Immature natural killer cell (primary cell): ENCODE results near the gene CPNE4. TPM values are rescaled to one million over a fixed set of nuclear protein-coding genes. Genes with fewer than 3 reads are reported as not detected.

Experiments
- DNase-seq, 3 donors: peaks; one replicate each; pipeline ENCODE4 v3.0.0; 2022; ENCODE audit warnings: mixed read lengths in 1 of 3
- H3K27ac Mint-ChIP-seq, 6 donors: one replicate each; pipeline ENCODE4 v1.8.0; 2020; ENCODE audit warnings: mixed read lengths in 6 of 6, mild to moderate bottlenecking in 5 of 6, inconsistent platforms in 4 of 6, moderate library complexity in 3 of 6
- H3K27me3 Mint-ChIP-seq, 3 donors: one replicate each; pipeline ENCODE4 v1.8.0; 2020 to 2021; ENCODE audit warnings: low read depth in 3 of 3, mild to moderate bottlenecking in 3 of 3, mixed read lengths in 3 of 3, moderate library complexity in 3 of 3, inconsistent platforms in 1 of 3
- H3K36me3 Mint-ChIP-seq, 3 donors: one replicate each; pipeline ENCODE4 v1.8.0; 2020; ENCODE audit warnings: mixed read lengths in 3 of 3, inconsistent platforms in 2 of 3, mild to moderate bottlenecking in 2 of 3
- H3K4me1 Mint-ChIP-seq, 2 donors: one replicate each; pipeline ENCODE4 v1.8.0; 2020; ENCODE audit warnings: inconsistent platforms in 2 of 2, mild to moderate bottlenecking in 2 of 2, mixed read lengths in 2 of 2, moderate library complexity in 1 of 2
- H3K4me3 Mint-ChIP-seq, 5 donors: one replicate each; pipeline ENCODE4 v1.8.0; 2020; ENCODE audit warnings: mild to moderate bottlenecking in 5 of 5, mixed read lengths in 5 of 5, inconsistent platforms in 3 of 5, moderate library complexity in 3 of 5
- H3K9me3 Mint-ChIP-seq, 6 donors: one replicate each; pipeline ENCODE4 v1.8.0; 2020; ENCODE audit warnings: mild to moderate bottlenecking in 6 of 6, mixed read lengths in 6 of 6, inconsistent platforms in 4 of 6, moderate library complexity in 3 of 6
- polyA plus RNA-seq, 3 donors: library from polyadenylated mRNA; unstranded; fragments of 300-500 nt; fragmentation: Illumina TruSeq; gene quantifications; one replicate each; pipeline ENCODE4 v1.2.3, GENCODE V29; 2021

The CPNE4 gene
- polyA plus RNA-seq, 3 donors from 2014 or later, result not detected

GRCh38 chr3:131553495-131554247, 481.1 kb downstream of the CPNE4 start:
- no peak overlapping the region for H3K4me3 Mint-ChIP-seq
- H3K27ac Mint-ChIP-seq, result no peak overlapping the region
- peaks cover 2 to 8% (median 7%) of the 10 kb centered on the region in 3 donors for H3K27me3 Mint-ChIP-seq
- H3K4me1 Mint-ChIP-seq, result no peaks in the 10 kb centered on the region
- H3K9me3 Mint-ChIP-seq, result no peaks in the 10 kb centered on the region
- DNase-seq, result no peak
- H3K36me3 Mint-ChIP-seq, result no peaks in the 10 kb centered on the region

GRCh38 chr3:131551761-131552160, 483.1 kb downstream of the CPNE4 start:
- no peak overlapping the region for H3K4me3 Mint-ChIP-seq
- H3K36me3 Mint-ChIP-seq, result no peaks in the 10 kb centered on the region
- H3K4me1 Mint-ChIP-seq, result no peaks in the 10 kb centered on the region
- no peak for DNase-seq
- no peak overlapping the region for H3K27ac Mint-ChIP-seq
- H3K9me3 Mint-ChIP-seq, result no peaks in the 10 kb centered on the region
- peaks cover 0 to 9% (median 8%) of the 10 kb centered on the region in 3 donors for H3K27me3 Mint-ChIP-seq

GRCh38 chr3:131550562-131551465, 484.0 kb downstream of the CPNE4 start:
- no peaks in the 10 kb centered on the region for H3K4me1 Mint-ChIP-seq
- H3K36me3 Mint-ChIP-seq, result no peaks in the 10 kb centered on the region
- H3K9me3 Mint-ChIP-seq, result no peaks in the 10 kb centered on the region
- H3K27me3 Mint-ChIP-seq, result peaks cover 0 to 8% (median 5%) of the 10 kb centered on the region in 3 donors
- no peak for DNase-seq
- no peak overlapping the region for H3K4me3 Mint-ChIP-seq
- no peak overlapping the region for H3K27ac Mint-ChIP-seq

- H3K4me3 Mint-ChIP-seq, result no peak overlapping the region
- H3K36me3 Mint-ChIP-seq, result no peaks in the 10 kb centered on the region
- peaks cover 0 to 9% (median 5%) of the 10 kb centered on the region in 3 donors for H3K27me3 Mint-ChIP-seq
- no peak for DNase-seq
- H3K4me1 Mint-ChIP-seq, result no peaks in the 10 kb centered on the region
- no peaks in the 10 kb centered on the region for H3K9me3 Mint-ChIP-seq
- H3K27ac Mint-ChIP-seq, result no peak overlapping the region
These were observed 485.5 kb downstream of the CPNE4 start for GRCh38 chr3:131549340-131549739.

- no peaks in the 10 kb centered on the region for H3K4me1 Mint-ChIP-seq
- no peak overlapping the region for H3K4me3 Mint-ChIP-seq
- H3K27me3 Mint-ChIP-seq, result peaks cover 0 to 5% (median 1%) of the 10 kb centered on the region in 3 donors
- DNase-seq, result no peak
- H3K27ac Mint-ChIP-seq, result no peak overlapping the region
- H3K36me3 Mint-ChIP-seq, result no peaks in the 10 kb centered on the region
- H3K9me3 Mint-ChIP-seq, result peaks cover 0 to under 1% (median 0%) of the 10 kb centered on the region in 6 donors
These were observed 487.2 kb downstream of the CPNE4 start for GRCh38 chr3:131547585-131547984.

- Mint-ChIP-seq H3K4me1 (no peaks in the 10 kb centered on the region), H3K27me3 (peaks cover 0 to 5% (median 1%) of the 10 kb centered on the region in 3 donors), H3K27ac (no peak overlapping the region), H3K36me3 (no peaks in the 10 kb centered on the region), H3K4me3 (no peak overlapping the region), H3K9me3 (peaks cover 0 to 1% (median 0%) of the 10 kb centered on the region in 6 donors)
- no peak for DNase-seq
These were observed 488.4 kb downstream of the CPNE4 start for GRCh38 chr3:131546441-131546840.

- no peaks in the 10 kb centered on the region for H3K36me3 Mint-ChIP-seq
- no peak overlapping the region for H3K4me3 Mint-ChIP-seq
- peaks cover 0 to 10% (median 1%) of the 10 kb centered on the region in 3 donors for H3K27me3 Mint-ChIP-seq
- H3K4me1 Mint-ChIP-seq, result no peaks in the 10 kb centered on the region
- peaks cover 0 to 1% (median 0%) of the 10 kb centered on the region in 6 donors for H3K9me3 Mint-ChIP-seq
- no peak overlapping the region for H3K27ac Mint-ChIP-seq
- no peak for DNase-seq
These were observed 490.3 kb downstream of the CPNE4 start for GRCh38 chr3:131544557-131544956.

- no peak for DNase-seq
These were observed 491.1 kb downstream of the CPNE4 start for GRCh38 chr3:131543714-131544113.

GRCh38 chr3:131541288-131541687, 493.5 kb downstream of the CPNE4 start:
- no peak for DNase-seq
- H3K9me3 Mint-ChIP-seq, result peaks cover 0 to 1% (median 0%) of the 10 kb centered on the region in 6 donors
- H3K4me1 Mint-ChIP-seq, result no peaks in the 10 kb centered on the region
- no peak overlapping the region for H3K4me3 Mint-ChIP-seq
- H3K27me3 Mint-ChIP-seq, result peaks cover 0 to 11% (median 1%) of the 10 kb centered on the region in 3 donors
- H3K27ac Mint-ChIP-seq, result no peak overlapping the region
- H3K36me3 Mint-ChIP-seq, result no peaks in the 10 kb centered on the region

More at GRCh38 chr3:131543714-131544113, 491.1 kb downstream of the CPNE4 start:
- H3K27me3 Mint-ChIP-seq, result peaks cover 0 to 7% (median 1%) of the 10 kb centered on the region in 3 donors
- no peak overlapping the region for H3K27ac Mint-ChIP-seq
- H3K36me3 Mint-ChIP-seq, result no peaks in the 10 kb centered on the region
- H3K4me3 Mint-ChIP-seq, result no peak overlapping the region
- H3K9me3 Mint-ChIP-seq, result peaks cover 0 to 1% (median 0%) of the 10 kb centered on the region in 6 donors
- H3K4me1 Mint-ChIP-seq, result no peaks in the 10 kb centered on the region

GRCh38 chr3:131540821-131541220, 494.0 kb downstream of the CPNE4 start:
- no peak overlapping the region for H3K4me3 Mint-ChIP-seq
- no peaks in the 10 kb centered on the region for H3K4me1 Mint-ChIP-seq
- no peaks in the 10 kb centered on the region for H3K36me3 Mint-ChIP-seq
- DNase-seq, result no peak
- peaks cover 0 to 4% (median 0%) of the 10 kb centered on the region in 6 donors for H3K9me3 Mint-ChIP-seq
- no peak overlapping the region for H3K27ac Mint-ChIP-seq
- peaks cover 0 to 16% (median 1%) of the 10 kb centered on the region in 3 donors for H3K27me3 Mint-ChIP-seq

GRCh38 chr3:131540143-131540542, 494.7 kb downstream of the CPNE4 start:
- Mint-ChIP-seq H3K27ac (no peak overlapping the region), H3K4me1 (no peaks in the 10 kb centered on the region), H3K4me3 (no peak overlapping the region), H3K9me3 (peaks cover 0 to 4% (median 0%) of the 10 kb centered on the region in 6 donors), H3K27me3 (peaks cover 0 to 17% (median 0%) of the 10 kb centered on the region in 3 donors), H3K36me3 (no peaks in the 10 kb centered on the region)
- DNase-seq, result no peak

- Mint-ChIP-seq H3K27ac (no peak overlapping the region), H3K4me3 (no peak overlapping the region), H3K27me3 (peaks cover 0 to 17% (median 0%) of the 10 kb centered on the region in 3 donors), H3K4me1 (no peaks in the 10 kb centered on the region), H3K9me3 (peaks cover 0 to 4% (median 0%) of the 10 kb centered on the region in 6 donors), H3K36me3 (no peaks in the 10 kb centered on the region)
- DNase-seq, result no peak
These were observed 495.8 kb downstream of the CPNE4 start for GRCh38 chr3:131538968-131539367.

- Mint-ChIP-seq H3K36me3 (no peaks in the 10 kb centered on the region), H3K4me3 (no peak overlapping the region), H3K9me3 (peaks cover 0 to 3% (median 0%) of the 10 kb centered on the region in 6 donors), H3K27ac (no peak overlapping the region), H3K27me3 (peaks cover 0 to 18% (median 0%) of the 10 kb centered on the region in 3 donors), H3K4me1 (no peaks in the 10 kb centered on the region)
- DNase-seq, result no peak
These were observed 497.3 kb downstream of the CPNE4 start for GRCh38 chr3:131537531-131537930.

- Mint-ChIP-seq H3K9me3 (peaks cover 0 to 2% (median 0%) of the 10 kb centered on the region in 6 donors), H3K4me1 (no peaks in the 10 kb centered on the region), H3K36me3 (no peaks in the 10 kb centered on the region), H3K27me3 (peaks cover 0 to 15% (median 0%) of the 10 kb centered on the region in 3 donors), H3K27ac (no peak overlapping the region), H3K4me3 (no peak overlapping the region)
- no peak for DNase-seq
These were observed 499.2 kb downstream of the CPNE4 start for GRCh38 chr3:131535596-131535995.
